Measurements from ENCODE around the gene FCMR. TPM values are rescaled to one million over a fixed set of nuclear protein-coding genes. Genes with fewer than 3 reads are reported as not detected.

FCMR gene
- total RNA-seq, 1 donor from 2014 or later = 8.4 TPM

DNA sequence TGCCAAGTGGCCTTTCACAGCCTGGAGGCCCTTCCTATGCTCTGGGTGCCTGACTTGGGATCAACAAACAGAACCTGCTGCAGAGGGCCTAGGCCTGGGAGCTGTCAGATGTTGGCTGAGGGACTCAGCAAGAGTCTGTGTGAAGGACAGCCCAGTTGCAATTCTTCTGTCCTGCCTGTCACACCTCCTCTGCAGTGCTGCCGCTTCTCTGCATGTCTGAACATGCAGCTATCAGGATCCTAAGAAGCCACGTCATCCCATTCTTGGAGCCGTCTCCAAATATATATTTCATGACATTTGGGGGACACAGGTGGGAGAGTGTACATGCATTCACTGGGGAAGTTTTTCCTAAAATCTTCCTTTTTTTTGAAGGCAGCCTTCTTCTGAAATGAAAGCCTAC is 39.9 kb upstream of the FCMR start:
- Mint-ChIP-seq H3K36me3 (ENCODE audit: low read depth, unreplicated experiment) (no peaks in the 10 kb centered on the region), H3K27ac (ENCODE audit: unreplicated experiment) (no peak overlapping the region), H3K4me1 (ENCODE audit: unreplicated experiment) (no peaks in the 10 kb centered on the region), H3K9me3 (ENCODE audit: unreplicated experiment) (no peaks in the 10 kb centered on the region), H3K4me3 (ENCODE audit: unreplicated experiment) (no peak overlapping the region), H3K27me3 (ENCODE audit: unreplicated experiment) (peaks cover 9% of the 10 kb centered on the region)
- TF ChIP-seq, protein P1, sequence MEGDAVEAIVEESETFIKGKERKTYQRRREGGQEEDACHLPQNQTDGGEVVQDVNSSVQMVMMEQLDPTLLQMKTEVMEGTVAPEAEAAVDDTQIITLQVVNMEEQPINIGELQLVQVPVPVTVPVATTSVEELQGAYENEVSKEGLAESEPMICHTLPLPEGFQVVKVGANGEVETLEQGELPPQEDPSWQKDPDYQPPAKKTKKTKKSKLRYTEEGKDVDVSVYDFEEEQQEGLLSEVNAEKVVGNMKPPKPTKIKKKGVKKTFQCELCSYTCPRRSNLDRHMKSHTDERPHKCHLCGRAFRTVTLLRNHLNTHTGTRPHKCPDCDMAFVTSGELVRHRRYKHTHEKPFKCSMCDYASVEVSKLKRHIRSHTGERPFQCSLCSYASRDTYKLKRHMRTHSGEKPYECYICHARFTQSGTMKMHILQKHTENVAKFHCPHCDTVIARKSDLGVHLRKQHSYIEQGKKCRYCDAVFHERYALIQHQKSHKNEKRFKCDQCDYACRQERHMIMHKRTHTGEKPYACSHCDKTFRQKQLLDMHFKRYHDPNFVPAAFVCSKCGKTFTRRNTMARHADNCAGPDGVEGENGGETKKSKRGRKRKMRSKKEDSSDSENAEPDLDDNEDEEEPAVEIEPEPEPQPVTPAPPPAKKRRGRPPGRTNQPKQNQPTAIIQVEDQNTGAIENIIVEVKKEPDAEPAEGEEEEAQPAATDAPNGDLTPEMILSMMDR (IDR thresholded peaks at IDR 0.05; ENCODE audit: unreplicated experiment) = no peak
- DNase-seq (ENCODE audit: low spot score) = no peak

GRCh38 chr1:206960676-206961386 is 39.1 kb upstream of the FCMR start:
- TF ChIP-seq, protein P1 (IDR thresholded peaks at IDR 0.05; ENCODE audit: unreplicated experiment) = no peak
- H3K4me1 Mint-ChIP-seq (ENCODE audit: unreplicated experiment) = no peaks in the 10 kb centered on the region
- H3K27me3 Mint-ChIP-seq (ENCODE audit: unreplicated experiment) = peaks cover 6% of the 10 kb centered on the region
- H3K27ac Mint-ChIP-seq (ENCODE audit: unreplicated experiment) = no peak overlapping the region
- H3K36me3 Mint-ChIP-seq (ENCODE audit: low read depth, unreplicated experiment) = no peaks in the 10 kb centered on the region
- no peaks in the 10 kb centered on the region for H3K9me3 Mint-ChIP-seq (ENCODE audit: unreplicated experiment)
- DNase-seq (ENCODE audit: low spot score) = no peak
- no peak overlapping the region for H3K4me3 Mint-ChIP-seq (ENCODE audit: unreplicated experiment)

GRCh38 chr1:206958144-206958543 is 36.4 kb upstream of the FCMR start:
- Mint-ChIP-seq H3K27me3 (ENCODE audit: unreplicated experiment) (peaks cover 9% of the 10 kb centered on the region), H3K36me3 (ENCODE audit: low read depth, unreplicated experiment) (no peaks in the 10 kb centered on the region), H3K4me1 (ENCODE audit: unreplicated experiment) (no peaks in the 10 kb centered on the region), H3K4me3 (ENCODE audit: unreplicated experiment) (no peak overlapping the region), H3K27ac (ENCODE audit: unreplicated experiment) (no peak overlapping the region), H3K9me3 (ENCODE audit: unreplicated experiment) (no peaks in the 10 kb centered on the region)
- DNase-seq (ENCODE audit: low spot score) = no peak
- TF ChIP-seq, protein P1 (IDR thresholded peaks at IDR 0.05; ENCODE audit: unreplicated experiment) = no peak

- TF ChIP-seq, protein P1 (IDR thresholded peaks at IDR 0.05; ENCODE audit: unreplicated experiment) = no peak
- Mint-ChIP-seq H3K9me3 (ENCODE audit: unreplicated experiment) (no peaks in the 10 kb centered on the region), H3K36me3 (ENCODE audit: low read depth, unreplicated experiment) (no peaks in the 10 kb centered on the region), H3K4me3 (ENCODE audit: unreplicated experiment) (no peak overlapping the region), H3K4me1 (ENCODE audit: unreplicated experiment) (no peaks in the 10 kb centered on the region), H3K27me3 (ENCODE audit: unreplicated experiment) (peaks cover 9% of the 10 kb centered on the region), H3K27ac (ENCODE audit: unreplicated experiment) (no peak overlapping the region)
- no peak for DNase-seq (ENCODE audit: low spot score)
Measured at GRCh38 chr1:206957639-206958038, 35.9 kb upstream of the FCMR start.

Data from endothelial cell (in vitro differentiated cells).